HTERT RPE-1 (cell line): ENCODE measurements around the gene PNPLA1.
"Not testable (repeated sequence)": the region's sequence is repeated elsewhere in the genome, so short reads cannot be mapped to it uniquely, and the experiment has no call there.

Experiments
- in situ Hi-C: fragments of 300-500 bp; cut with MboI; formaldehyde crosslinking; loops from 4 replicates; pipeline ENCODE4 v1.14.3; 2020; ENCODE audit warnings: low sequenced_read_pairs

PNPLA1 gene

DNA sequence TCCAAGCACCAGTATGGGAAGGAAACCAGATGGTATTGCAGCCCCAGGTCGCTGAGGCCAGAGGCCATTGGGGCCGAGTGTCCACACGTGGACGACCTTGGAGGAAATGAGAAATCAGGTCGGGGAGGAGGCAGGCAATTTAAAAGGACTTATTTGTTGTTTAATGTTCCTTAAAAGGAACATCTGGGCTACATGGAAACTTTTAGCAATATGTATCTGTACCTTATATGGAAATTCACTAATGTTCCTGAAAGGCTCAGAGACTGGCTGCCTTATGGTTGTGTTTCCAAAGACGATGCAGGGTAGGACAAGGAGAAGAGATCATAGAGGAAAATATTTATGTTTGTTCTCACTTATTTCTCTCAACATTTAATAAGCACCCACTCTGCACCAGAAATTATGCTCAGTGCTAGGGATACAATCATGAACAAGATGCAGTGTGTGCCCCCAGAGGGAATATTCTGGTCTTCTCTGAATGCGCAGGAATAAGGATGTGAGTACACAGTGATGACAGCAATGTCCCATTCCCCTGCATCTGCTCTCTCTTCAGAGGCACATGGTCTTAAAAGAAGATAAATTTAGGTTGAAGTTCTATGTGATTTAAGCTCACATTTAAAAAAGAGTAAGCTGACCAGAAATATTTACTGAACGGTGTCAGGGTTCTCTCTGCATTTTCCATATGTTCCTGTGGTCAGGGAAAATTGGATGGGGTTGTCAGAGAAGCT, 63.5 kb downstream of the PNPLA1 start:
- in situ Hi-C loops, result no loop called here

GRCh38 chr6:36333931-36334725, 64.3 kb downstream of the PNPLA1 start:
- in situ Hi-C loops, result no loop called here

DNA sequence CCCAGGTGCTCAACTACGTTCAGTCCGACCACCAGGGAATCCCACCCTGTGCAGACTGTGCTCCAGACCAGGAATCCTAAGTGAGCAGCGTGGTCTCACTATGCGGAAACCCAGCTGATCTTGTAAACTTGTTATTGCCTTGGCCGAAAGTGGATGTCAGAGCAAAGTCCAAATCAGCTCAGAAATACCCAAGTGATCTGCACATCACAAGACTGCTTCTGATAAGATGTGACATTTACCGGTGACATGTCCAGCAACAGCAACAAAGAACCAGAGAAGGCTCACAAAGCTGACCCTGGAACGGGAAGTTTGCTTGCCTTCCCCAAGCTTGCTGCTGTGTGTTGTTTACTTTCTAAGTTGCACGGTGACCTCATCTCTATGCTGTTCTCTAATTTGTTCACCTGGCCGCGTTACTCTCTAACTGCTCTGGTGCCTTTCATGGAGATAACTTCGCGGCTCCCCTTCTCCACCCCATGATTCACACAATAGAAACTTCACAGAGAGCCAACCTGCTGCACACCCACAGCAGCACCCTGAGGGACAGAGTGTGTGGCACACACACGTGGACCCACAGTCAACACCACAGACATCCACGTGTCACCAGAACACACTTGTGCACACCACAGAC, 65.1 kb downstream of the PNPLA1 start:
- in situ Hi-C loops, result no loop called here

GRCh38 chr6:36335465-36336207, 65.8 kb downstream of the PNPLA1 start:
- in situ Hi-C loops, result no loop called here

- in situ Hi-C loops, result no loop called here
These were observed 66.4 kb downstream of the PNPLA1 start for GRCh38 chr6:36336208-36336710.

DNA sequence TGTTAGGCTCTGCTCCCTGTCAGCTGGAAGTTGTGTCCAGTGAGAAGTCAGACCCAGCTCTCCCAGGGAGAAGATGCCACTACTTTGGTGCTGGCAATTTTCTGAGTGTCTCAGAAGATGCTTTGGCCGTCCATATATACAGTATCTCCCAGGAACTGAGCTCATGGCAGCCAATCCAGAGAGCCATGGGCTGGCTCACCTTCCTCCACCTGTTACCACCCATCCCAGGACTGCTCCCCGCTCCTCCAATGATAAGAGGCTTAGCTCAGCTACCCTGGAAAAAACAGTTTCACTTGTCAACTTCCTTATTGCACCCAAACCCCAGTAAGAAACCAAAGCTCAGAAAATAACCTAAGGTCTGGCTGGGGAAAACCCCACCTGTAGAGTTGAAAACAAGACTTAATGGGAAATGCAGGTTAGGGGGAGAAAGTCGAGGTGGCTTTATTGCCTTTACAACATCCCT, 67.0 kb downstream of the PNPLA1 start, which contains the start of gene BNIP5:
Gene BNIP5, minus strand, starts transcription at position 110 of the 463 bp plus-strand sequence. CDS start 6,198 bp downstream, outside the sequence.
- in situ Hi-C loops, result no loop called here

- in situ Hi-C loops, result no loop called here
These were observed 68.0 kb downstream of the PNPLA1 start for GRCh38 chr6:36337814-36338213.

- in situ Hi-C loops, result not testable (repeated sequence)
These were observed 68.4 kb downstream of the PNPLA1 start for GRCh38 chr6:36338223-36338622.

DNA sequence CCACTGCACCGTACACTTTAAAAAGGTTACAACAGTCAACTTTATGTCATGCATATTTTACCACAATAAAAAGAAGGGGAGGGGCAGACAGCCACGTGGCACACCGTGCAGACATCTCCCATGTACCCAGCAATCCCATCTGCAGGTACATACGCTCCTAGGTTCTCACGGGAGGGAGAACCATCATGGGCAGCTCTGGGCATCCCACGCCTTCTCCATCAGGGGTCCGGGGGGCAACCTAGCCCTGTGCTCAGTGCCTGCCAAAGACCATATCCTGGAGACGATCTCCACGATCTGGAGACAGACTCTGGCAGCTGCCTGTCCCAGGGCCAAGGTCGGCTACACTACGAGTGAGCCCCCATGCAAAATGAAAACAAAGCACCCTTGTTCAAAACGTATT, 69.3 kb downstream of the PNPLA1 start:
- in situ Hi-C loops, result no loop called here

DNA sequence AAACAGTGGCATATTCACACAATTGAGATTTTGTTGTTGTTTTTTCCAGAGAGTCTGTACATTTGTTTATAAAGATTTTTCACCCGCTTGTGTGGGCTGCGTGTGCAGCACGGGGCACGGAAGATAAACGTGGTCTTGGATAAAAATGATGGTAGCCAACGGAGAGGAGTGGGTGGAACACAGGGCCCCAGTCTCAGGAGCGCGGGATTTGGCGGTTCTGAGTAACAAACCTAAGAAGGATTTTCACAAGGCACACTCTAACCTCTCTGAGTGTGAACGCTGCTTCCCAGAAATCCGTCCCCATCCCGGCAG, 70.4 kb downstream of the PNPLA1 start:
- in situ Hi-C loops, result no loop called here

- in situ Hi-C loops, result no loop called here
These were observed 71.0 kb downstream of the PNPLA1 start for GRCh38 chr6:36340618-36341454.

- in situ Hi-C loops, result no loop called here
These were observed 73.3 kb downstream of the PNPLA1 start for GRCh38 chr6:36343109-36343680.

- in situ Hi-C loops, result no loop called here
These were observed 76.0 kb downstream of the PNPLA1 start for GRCh38 chr6:36345681-36346466.

GRCh38 chr6:36346486-36347273, 76.8 kb downstream of the PNPLA1 start:
- in situ Hi-C loops, result no loop called here

DNA sequence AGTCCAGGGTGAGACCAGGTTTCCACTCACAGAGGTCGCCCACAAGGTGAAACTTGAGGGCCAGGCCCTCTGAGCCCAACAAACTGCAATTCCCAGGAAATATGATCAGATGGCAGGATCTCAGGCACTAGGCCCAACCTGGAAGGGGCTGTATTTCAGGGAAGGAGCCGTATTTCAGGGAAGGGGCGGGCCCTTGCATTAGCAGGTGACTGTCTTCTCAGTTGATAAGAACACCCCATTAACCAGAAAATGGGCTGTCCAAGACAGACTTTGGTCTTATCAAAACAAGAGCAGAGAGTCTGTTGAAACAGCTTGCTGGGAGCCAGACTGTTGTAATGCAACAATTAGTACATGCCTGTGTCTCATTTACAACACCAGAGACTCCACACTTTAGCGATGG, 77.8 kb downstream of the PNPLA1 start:
- in situ Hi-C loops, result no loop called here

DNA sequence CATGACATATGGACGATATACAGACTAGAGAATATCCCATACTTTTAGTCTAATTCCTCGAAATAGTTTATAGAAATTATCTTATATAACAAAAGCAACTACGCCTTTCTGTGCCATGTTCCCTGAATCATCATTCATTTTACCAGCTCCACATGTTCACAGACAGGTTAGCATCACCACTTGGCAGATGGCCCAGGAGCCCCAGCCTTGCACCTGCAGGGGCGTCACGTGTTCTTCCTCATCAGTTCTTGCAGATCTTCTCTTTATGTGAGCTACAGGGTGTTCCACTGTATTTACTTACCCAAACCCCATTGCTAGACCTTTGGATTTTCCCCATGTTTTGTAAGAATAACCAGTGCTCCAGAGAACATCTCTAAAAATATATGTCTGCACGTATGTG, 79.4 kb downstream of the PNPLA1 start:
- in situ Hi-C loops, result no loop called here

DNA sequence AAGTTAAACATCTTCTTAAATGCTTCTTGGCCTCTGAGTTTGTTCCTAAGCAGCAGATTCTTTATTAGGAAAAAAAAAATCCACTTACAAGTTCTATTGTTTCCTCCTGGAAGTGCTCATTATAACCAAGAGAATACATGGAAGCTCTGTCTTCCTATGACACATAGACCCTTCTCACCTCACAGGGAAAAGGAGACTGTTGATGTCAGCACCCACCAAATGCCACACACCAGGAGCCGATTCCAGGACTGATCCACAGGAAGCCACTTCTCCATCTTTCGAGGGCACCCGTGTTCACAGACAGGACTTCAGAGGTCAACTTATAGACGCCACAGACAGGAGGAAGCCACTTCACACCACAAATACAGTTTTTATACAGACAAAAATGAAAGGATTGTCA, 80.2 kb downstream of the PNPLA1 start:
- in situ Hi-C loops, result no loop called here
